Muscle of leg (tissue), 11 donors: ENCODE measurements around the gene ATF2. TPM values are rescaled to one million over a fixed set of nuclear protein-coding genes. Genes with fewer than 3 reads are reported as not detected.

Source experiments
- DNase-seq: peaks from one replicate; pipeline ENCODE4 v3.0.0; 2013
- H3K27ac ChIP-seq: one replicate; pipeline ENCODE4 v1.5.1; 2013; ENCODE audit warnings: mild to moderate bottlenecking, low read length, control low read depth
- H3K27me3 ChIP-seq: one replicate; pipeline ENCODE4 v1.6.1; 2013; ENCODE audit warnings: low read length; ENCODE audit not compliant: control insufficient read depth, insufficient read depth
- H3K36me3 ChIP-seq: one replicate; pipeline ENCODE4 v1.6.1; 2013; ENCODE audit warnings: low read length; ENCODE audit not compliant: control insufficient read depth, insufficient read depth
- H3K4me1 ChIP-seq: one replicate; pipeline ENCODE4 v1.6.1; 2013; ENCODE audit warnings: low read length; ENCODE audit not compliant: control insufficient read depth, insufficient read depth
- H3K4me3 ChIP-seq: one replicate; pipeline ENCODE4 v1.5.1; 2013; ENCODE audit warnings: low read length, control low read depth
- H3K9me3 ChIP-seq: replicated peaks from 2 replicates; pipeline ENCODE4 v1.6.1; 2013; ENCODE audit warnings: low read depth, low read length; ENCODE audit not compliant: control insufficient read depth
- WGBS: methylation state at CpG from one replicate; pipeline ENCODE4 v1.1.5; 2013; ENCODE audit warnings: missing lambda C conversion rate; ENCODE audit not compliant: insufficient coverage; 5-methylcytosine and 5-hydroxymethylcytosine counted together
- polyA plus RNA-seq, 8 donors: library from polyadenylated mRNA; unstranded; fragments of 120-200 nt; gene quantifications; one replicate each; pipeline versions ENCODE4 v1.2.1 to v1.2.3, GENCODE V29; 2013; ENCODE audit warnings: inconsistent platforms in 1 of 8, low replicate concordance in 1 of 8; ENCODE audit not compliant: insufficient read length in 8 of 8, insufficient read depth in 1 of 8
- total RNA-seq: library from RNA; stranded (reverse); fragments of 120-200 nt; gene quantifications from one replicate; pipeline ENCODE4 v1.2.4, GENCODE V29; 2013

Gene ATF2
- total and polyA plus RNA-seq, 9 donors: 24.8 to 35.4 (median 31.5) TPM

GRCh38 chr2:175064797-175065196, 103.2 kb downstream of the ATF2 start:
- DNase-seq: no peak
- WGBS: 100% methylated on average over 5 of the region's 5 CpGs
- H3K27ac ChIP-seq: no peak overlapping the region
- no peaks in the 10 kb centered on the region for H3K27me3 ChIP-seq
- H3K9me3 ChIP-seq: no peaks in the 10 kb centered on the region
- no peak overlapping the region for H3K4me3 ChIP-seq
- no peaks in the 10 kb centered on the region for H3K4me1 ChIP-seq
- peaks cover 9% of the 10 kb centered on the region for H3K36me3 ChIP-seq

DNA sequence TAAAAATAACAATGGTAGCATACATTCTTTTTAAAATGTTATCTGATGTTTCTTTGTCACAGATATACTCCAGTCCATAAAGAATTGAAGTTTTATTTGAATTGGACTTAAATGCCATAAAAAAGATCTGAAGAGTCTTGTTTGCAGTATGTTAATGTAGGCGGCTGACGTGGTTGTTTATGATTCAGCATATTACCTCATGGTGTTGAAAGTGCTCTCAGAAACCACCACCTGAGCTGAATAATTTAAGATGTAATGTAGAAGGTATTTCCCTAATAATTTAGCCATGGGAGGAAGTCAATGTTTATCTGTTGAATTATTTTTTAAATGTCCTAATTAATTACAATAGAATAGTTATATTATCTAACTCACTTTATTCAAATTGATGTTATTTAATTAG, 104.3 kb downstream of the ATF2 start:
- H3K27me3 ChIP-seq: no peaks in the 10 kb centered on the region
- no peaks in the 10 kb centered on the region for H3K9me3 ChIP-seq
- H3K4me1 ChIP-seq: no peaks in the 10 kb centered on the region
- peaks cover 9% of the 10 kb centered on the region for H3K36me3 ChIP-seq
- no peak overlapping the region for H3K4me3 ChIP-seq
- H3K27ac ChIP-seq: no peak overlapping the region
- no CpG with 5 or more reads among the region's 2 CpGs for WGBS
- no peak for DNase-seq

DNA sequence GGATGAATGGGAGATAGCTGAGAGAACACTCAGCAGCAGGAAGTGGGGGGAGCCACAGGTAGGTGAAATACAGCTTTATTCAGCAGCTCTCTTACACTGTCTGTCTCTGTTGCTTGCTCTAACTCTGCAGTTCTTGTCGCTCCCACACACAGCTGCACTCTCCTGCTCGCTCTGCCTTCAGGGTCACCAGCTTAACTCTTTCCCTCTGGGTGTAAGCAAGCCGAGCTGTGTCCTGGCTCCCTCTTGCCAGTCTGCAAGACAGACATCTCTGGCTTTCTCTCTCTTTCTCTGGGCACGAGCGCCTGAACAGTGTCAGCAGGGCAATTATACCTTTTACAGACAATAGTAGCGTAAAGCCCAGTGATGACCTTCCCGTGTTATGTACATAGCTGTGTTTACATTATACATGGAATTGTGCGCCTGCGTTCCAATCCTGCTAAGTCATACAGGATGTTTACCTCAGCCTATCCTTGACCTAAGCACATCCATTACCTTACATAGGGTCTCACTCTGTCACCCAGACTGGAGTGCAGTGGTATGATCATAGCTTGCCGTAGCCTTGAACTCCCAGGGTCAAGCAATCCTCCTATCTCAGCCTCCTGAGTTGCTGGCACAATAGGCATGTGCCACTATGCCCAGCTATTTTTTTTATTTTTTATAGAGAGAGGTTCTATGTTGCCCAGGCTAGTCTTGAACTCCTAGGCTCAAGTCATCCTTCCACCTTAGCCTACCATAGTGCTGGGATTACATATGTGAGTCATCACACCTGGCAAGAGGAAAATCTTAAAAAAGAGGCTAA, 105.0 kb downstream of the ATF2 start:
- DNase-seq: no peak
- Histone ChIP-seq H3K9me3 (no peaks in the 10 kb centered on the region), H3K27ac (no peak overlapping the region), H3K4me1 (no peaks in the 10 kb centered on the region), H3K27me3 (no peaks in the 10 kb centered on the region), H3K4me3 (no peak overlapping the region), H3K36me3 (peaks cover 9% of the 10 kb centered on the region)
- whole genome bisulfite sequencing: 80% methylated on average over 3 of the region's 10 CpGs

DNA sequence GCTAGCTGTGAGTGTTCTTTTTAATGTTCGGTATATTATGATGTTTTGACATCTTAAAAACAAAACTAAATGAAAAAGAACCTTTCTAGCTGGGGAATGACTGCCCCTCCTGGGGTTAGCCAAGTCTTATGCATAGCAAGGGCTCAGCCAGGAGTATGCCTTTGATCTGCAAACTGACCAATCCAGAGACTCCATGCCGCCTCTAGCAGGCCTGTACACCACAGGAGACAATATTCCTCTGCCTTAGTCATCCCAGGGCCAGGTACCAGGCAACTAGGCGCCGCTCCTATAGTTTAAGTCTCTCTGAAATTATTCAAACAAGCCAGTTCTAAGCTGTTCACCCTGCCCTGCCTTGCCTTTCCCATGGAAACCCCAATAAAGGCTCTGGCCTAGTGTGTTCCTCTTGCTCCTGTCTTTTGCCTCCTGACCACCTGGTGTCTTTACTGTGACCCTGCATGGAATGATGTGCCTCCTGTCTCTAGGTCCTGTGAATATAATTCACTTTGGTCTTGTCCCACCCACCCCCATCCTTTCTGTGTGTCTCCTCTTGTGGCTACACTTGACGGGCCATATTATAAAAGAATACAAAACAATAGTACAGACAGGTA, 110.8 kb downstream of the ATF2 start:
- WGBS: 71% methylated on average over 3 of the region's 5 CpGs
- no peaks in the 10 kb centered on the region for H3K27me3 ChIP-seq

GRCh38 chr2:175055993-175056392, 112.0 kb downstream of the ATF2 start:
- Histone ChIP-seq H3K36me3 (no peaks in the 10 kb centered on the region), H3K4me3 (no peak overlapping the region), H3K27me3 (no peaks in the 10 kb centered on the region), H3K9me3 (no peaks in the 10 kb centered on the region), H3K27ac (no peak overlapping the region), H3K4me1 (no peaks in the 10 kb centered on the region)
- DNase-seq: no peak

More for the DNA sequence above, 110.8 kb downstream of the ATF2 start:
- Histone ChIP-seq H3K36me3 (no peaks in the 10 kb centered on the region), H3K9me3 (no peaks in the 10 kb centered on the region), H3K4me3 (no peak overlapping the region), H3K4me1 (no peaks in the 10 kb centered on the region), H3K27ac (no peak overlapping the region)
- no peak for DNase-seq

GRCh38 chr2:175054340-175054739, 113.7 kb downstream of the ATF2 start:
- WGBS: no CpG with 5 or more reads among the region's 4 CpGs
- no peaks in the 10 kb centered on the region for H3K27me3 ChIP-seq

DNA sequence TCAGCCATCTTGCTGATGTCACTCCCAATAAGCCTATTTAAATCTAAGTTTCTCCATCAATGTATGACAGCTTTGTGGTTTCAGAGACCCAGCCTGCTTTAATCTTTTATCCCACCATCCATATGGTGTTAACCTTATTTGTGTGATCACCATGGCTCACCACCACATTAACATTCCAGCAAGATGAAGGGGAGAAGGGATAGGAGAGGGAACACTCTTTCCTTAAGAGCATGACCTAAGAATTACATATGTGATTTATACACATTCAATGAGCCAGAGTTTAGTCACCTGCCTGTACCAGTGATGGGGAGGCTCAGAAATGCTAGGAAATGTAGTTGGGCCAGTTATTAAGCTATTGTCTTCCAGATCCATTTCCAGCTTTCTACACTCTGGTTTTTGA, 118.3 kb downstream of the ATF2 start:
- H3K9me3 ChIP-seq: peaks cover 3% of the 10 kb centered on the region
- H3K4me3 ChIP-seq: no peak overlapping the region
- DNase-seq: no peak
- no peaks in the 10 kb centered on the region for H3K27me3 ChIP-seq
- H3K36me3 ChIP-seq: no peaks in the 10 kb centered on the region
- no peaks in the 10 kb centered on the region for H3K4me1 ChIP-seq
- H3K27ac ChIP-seq: no peak overlapping the region

More at GRCh38 chr2:175054340-175054739, 113.7 kb downstream of the ATF2 start:
- DNase-seq: no peak
- Histone ChIP-seq H3K27ac (no peak overlapping the region), H3K9me3 (no peaks in the 10 kb centered on the region), H3K36me3 (no peaks in the 10 kb centered on the region), H3K4me1 (no peaks in the 10 kb centered on the region), H3K4me3 (no peak overlapping the region)

- no CpG with 5 or more reads among the region's 2 CpGs for WGBS
- DNase-seq: no peak
- peaks cover 3% of the 10 kb centered on the region for H3K9me3 ChIP-seq
- no peaks in the 10 kb centered on the region for H3K27me3 ChIP-seq
- no peak overlapping the region for H3K4me3 ChIP-seq
- H3K4me1 ChIP-seq: no peaks in the 10 kb centered on the region
- H3K36me3 ChIP-seq: no peaks in the 10 kb centered on the region
- H3K27ac ChIP-seq: no peak overlapping the region
Measured at GRCh38 chr2:175048275-175048674, 119.7 kb downstream of the ATF2 start.

DNA sequence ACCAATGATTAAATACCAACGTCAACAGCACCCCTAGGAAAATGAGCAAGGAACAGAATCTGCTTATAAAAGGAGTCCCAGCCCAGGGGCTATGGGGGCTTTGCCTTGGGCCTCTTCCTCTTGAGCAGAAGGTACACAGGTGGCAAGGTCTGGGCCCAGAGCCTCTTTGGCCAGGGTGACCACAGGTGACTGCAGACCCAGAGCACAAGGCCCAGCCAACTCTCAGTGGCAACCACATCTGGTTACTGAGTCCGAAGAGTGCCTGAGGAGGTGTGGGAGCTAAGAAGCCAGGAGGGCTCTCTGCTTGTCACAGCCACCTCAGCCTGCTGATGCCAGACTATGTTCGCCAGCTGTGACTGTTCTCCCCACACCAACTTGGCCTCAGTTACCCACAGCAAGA, 128.5 kb downstream of the ATF2 start:
- Histone ChIP-seq H3K9me3 (no peaks in the 10 kb centered on the region), H3K36me3 (no peaks in the 10 kb centered on the region), H3K4me3 (no peak overlapping the region), H3K4me1 (no peaks in the 10 kb centered on the region), H3K27ac (no peak overlapping the region), H3K27me3 (no peaks in the 10 kb centered on the region)
- 82% methylated on average over 2 of the region's 3 CpGs for WGBS
- DNase-seq: no peak

DNA sequence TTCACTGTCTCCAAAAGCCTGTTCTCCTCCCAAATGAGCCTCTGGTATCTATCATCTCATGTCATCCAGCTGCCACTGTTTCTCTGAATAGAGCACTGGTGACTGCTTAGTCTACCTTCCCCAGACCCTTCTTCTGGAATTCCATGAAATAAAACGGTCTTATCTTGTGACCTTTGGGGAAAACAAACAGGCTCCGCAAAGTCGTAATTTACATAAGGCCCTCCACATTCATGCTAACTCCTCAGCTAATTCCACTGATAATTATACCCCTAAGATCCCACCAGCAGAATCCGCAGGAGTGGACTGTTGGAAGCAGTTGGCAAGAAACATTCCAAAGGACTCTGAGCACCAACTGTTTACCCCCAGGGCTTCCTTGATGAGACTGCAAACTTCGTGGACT, 129.0 kb downstream of the ATF2 start:
- H3K36me3 ChIP-seq: no peaks in the 10 kb centered on the region
- no peaks in the 10 kb centered on the region for H3K4me1 ChIP-seq
- H3K27ac ChIP-seq: no peak overlapping the region
- no peak for DNase-seq
- H3K9me3 ChIP-seq: no peaks in the 10 kb centered on the region
- H3K27me3 ChIP-seq: no peaks in the 10 kb centered on the region
- 62% methylated on average over 4 of the region's 5 CpGs for whole genome bisulfite sequencing
- H3K4me3 ChIP-seq: no peak overlapping the region
